Stimulated activated CD4-positive, alpha-beta T cell treated with anti-CD3 and anti-CD28 coated beads, Interleukin-12 subunit alpha, Interleukin-12 subunit beta, amount 100 ng/mL, for 4 hours (primary cell): ENCODE data around the gene ADA.
"Not testable (repeated sequence)": the region's sequence is repeated elsewhere in the genome, so short reads cannot be mapped to it uniquely, and the experiment has no call there.

ENCODE experiments used
- DNase-seq: peaks from one replicate; pipeline ENCODE4 v3.0.0-alpha.2; 2020

The ADA gene

DNA sequence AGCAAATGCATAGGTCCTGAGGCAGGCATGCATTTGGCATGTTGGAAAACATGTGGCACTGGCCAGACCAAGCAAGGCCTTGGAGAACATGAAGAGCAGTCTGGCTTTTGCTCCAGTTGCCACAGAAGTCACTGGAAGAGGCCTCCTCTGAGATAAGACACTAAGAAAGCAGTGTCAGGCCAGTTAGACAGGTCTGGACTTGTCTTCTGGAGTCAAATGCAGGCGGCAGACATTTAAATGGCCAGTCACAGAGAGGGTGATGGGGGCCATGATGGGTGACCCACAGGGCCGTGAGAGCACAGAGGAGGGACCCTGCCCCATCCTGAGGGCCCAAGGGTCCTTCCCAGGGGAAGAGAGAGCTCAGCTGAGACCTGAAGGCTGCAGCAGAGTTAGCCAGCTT is 26.7 kb upstream of the ADA start:
- DNase-seq: no peak

DNA sequence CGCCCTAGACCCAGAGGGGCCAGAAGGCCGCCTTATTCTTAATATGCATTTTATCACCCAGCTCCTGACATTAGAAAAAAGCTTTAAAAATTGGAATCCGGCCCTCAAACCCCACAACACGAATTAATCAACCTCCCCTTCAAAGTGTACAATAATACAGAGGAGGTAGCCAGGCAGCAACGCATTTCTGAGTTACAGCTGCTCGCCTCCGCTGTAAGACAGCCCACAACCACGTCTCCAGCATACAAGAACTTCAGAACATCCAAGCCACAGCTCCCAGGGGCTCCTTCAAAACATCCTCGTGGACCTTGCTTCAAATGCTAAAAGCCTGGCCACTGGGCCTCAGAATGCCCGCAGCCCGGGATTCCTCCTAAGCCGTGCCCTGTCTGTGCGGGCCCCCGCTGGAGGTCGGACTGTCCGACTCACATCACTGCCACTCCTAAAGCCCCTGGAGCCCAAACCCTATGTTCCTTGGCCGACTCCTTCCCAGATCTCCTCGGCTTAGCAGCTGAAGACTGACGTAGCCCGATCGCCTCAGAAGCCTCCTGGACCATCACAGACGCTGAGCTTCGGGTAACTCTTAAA is 20.9 kb upstream of the ADA start:
- DNase-seq: not testable (repeated sequence)

DNA sequence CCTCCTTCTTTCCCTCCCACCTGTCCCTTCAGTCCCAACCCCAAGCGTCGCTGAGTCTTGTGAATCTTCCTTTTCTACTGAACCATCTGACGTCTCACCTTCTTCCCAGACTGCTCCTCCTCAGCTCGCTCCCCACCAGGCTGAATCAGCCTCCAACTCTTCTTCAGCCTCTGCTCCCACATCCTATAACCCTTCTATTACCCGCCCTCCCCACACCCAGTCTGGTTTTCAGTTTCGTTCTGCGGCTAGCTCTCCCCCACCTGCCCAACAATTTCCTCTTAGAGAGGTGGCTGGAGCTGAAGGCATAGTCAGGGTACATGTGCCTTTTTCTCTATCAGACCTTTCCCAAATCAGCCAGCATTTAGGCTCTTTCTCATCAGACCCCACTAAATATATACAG is 20.0 kb upstream of the ADA start:
- DNase-seq: peak; percentile 48

DNA sequence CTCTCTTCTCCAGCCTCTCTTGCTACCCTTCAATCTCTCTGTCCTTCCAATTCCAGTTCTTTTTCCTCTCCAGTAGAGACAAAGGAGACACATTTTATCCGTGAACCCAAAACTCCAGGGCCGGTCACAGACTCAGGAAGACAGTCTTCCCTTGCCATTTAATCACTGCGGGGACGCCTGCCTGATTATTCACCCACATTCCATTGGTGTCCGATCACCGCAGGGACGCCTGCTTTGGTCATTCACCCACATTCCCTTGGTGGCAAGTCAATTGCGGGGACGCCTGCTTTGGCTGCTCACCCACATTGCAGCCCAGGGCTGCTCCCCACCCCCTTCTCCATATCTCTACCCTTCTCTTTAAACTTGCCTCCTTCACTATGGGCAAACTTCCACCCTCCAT is 19.4 kb upstream of the ADA start:
- not testable (repeated sequence) for DNase-seq

DNA sequence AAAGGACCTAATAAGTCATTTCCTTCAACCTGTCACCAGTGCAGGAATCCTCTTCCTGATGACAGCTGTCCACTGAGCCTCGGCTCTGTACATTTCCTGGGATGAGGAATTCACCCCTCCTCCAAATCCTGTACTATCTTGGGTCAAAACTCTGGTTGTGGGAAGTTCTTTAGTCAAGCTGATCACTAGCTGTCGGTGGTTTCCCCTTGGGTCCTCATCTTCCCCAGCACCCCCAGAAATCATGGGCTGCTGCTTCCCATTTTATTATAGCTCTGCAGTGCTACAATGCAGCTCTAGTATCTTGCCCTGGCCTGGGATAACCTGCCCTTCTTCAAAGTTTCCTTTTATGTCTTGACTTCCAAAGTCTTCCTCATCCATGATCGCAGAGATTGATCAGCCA is 14.6 kb upstream of the ADA start:
- no peak for DNase-seq

DNA sequence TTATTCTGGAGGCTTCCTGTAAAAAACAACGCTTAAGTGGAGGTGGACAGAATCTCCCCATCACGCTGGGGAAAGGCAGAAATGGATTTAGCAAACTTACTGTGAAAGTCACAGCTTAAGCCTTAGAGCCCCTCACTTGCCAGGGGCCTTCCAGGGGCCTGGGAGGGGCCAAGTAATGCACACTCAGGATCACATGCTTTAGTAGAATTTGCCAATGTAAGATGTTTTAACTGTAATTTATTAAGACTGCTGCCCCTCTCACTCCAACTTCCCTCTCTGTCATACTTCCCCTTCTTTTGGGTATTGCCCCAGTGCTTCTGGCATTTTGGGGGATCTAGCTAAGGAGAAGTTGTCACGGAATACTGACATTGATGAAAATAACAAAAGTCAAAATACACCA is 12.6 kb upstream of the ADA start:
- DNase-seq: no peak

DNA sequence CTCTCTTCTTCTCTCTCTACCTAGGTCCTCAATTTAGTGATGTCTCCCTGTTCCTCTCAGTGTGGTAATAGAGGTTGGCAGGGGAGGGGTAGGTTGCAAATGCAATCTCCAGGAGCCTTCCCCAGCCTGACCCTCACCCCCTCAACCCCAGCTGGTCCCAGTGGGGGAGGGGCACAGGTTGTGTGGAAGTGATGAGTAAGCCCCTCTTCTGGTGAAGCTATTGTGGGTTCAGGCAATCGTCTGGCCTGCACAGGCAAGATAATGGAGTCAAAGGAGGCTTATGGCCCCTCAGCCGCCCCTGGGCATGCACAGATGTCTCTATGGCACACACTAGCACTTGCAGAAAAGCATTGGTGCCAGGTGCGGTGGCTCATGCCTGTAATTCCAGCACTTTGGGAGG is 10.8 kb upstream of the ADA start:
- DNase-seq: no peak

DNA sequence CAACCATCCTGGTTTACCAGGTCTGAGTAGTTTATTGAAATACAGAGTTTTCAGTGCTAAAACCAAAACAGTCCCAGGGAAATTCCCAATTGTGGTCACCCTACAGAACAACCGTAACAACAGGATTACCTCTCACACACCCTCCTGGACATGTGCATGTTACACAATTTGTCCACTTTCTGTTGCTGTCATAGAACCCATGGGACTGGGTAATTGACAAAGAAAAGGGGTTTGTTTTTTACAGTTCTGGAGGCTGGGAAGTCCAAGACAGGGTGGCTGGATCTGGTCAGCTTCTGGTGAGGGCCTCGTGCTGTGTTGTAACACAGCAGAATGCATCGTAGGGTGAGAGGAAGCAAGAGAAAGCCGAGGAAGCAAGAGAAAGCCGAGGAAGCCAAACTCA is 9.1 kb upstream of the ADA start:
- no peak for DNase-seq

DNA sequence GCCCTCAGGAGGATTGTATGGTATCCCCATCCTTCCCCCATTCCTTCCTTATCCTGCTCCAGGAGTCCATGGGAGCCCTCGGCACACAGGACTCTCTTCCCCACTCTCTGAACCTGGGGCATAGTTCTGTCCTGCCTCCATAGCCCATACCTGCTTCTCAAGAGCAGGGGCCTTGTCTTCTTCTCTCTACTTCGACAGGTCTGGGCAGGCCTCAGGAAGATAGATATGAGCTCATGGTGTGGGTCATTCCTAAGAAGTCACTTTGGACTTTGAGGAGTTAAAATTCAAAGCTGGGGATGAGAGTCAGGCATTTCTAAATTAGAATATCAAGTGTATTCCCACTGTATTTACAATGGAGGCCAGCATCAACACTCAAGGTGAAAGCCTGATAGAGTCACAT is 8.4 kb upstream of the ADA start:
- DNase-seq: no peak

DNA sequence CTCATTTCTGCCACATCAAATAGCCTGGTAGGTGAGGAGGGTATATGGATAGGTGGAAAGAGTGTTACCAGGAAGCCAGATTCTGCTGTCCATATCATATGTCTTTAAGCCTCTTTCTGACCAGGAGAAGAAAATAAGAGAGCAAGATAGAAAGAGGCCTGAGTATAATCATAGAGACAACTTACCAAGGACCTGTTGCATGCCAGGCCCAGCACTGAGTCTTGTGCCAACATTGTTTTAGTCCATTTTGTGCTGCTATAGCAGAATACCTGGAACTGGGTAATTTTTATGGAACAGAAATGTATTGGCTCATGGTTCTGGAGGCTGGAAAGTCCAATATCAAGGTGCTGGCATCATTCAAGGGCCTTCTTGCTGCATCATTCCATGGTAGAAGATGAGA is 7.3 kb upstream of the ADA start:
- DNase-seq: no peak

DNA sequence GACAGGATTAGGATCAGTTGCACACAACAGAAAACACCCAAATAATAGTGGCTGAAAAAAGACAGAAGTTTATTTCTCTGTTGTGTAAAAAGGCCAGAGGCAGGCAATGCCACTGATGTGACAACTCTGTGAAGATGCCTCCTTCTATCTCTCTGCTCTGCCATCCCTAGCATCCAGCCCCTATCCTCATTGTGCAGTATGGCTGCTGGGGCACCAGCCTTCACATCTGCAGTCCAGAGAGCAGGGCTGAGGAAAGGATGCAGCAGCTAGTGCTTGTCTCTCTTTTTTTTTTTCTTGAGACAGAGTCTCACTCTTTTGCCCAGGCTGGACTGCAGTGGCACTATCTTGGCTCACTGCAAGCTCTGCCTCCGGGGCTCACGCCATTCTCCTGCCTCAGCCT is 6.4 kb upstream of the ADA start:
- DNase-seq: no peak

DNA sequence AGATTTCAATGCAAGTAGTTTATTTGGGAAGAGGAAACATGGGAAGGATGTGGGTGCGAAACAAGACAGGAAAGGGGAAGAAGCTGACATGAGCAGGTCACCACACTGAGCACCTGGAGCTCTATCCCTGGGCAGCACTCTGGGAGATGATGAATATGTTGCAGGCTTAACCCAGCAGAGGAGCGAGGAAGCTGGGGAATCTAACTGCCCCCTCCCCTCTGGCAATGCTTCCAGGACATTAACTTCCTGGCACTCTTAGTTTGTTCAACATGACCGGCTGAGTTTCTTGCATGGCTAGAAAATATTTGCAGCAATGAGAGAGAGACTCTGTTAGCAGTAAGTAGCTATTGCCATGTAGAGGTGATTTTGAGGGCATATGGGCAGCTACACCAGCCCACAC is 4.9 kb upstream of the ADA start:
- DNase-seq: no peak

DNA sequence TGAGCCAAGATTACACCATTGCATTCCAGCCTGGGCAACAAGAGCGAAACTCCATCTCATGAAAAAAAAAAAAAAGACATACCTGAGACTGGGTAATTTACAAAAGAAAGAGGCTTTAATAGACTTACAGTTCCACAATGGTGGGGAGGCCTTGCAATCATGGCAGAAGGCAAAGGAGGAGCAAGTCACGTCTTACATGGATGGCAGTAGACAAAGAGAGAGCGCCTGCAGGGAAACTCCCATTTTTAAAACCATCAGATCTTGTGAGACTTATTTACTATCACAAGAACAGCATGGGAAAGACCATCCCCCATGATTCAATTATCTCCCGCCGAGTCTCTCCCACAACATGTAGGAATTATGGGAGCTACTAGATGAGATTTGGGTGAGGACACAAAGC is 2.7 kb upstream of the ADA start:
- not testable (repeated sequence) for DNase-seq

DNA sequence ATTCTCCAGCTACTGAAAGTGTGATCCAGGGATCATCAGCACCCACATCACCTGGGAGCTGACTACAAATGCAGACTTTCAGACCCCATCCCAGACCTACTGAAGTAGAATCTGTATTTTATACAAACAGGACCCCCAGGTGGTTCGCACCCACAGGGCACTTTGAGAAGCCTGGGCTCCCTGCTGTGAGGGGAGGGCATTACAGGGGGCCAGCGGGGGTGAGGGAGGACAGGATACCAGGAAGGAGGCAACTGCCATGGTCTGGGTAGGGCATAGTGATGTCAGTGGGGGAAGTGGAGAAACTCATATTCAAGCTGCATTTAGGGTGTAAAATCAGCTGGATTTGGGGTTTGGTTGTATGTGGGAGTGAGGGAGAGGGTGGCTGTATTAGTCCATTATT is 2.0 kb upstream of the ADA start:
- DNase-seq: no peak

DNA sequence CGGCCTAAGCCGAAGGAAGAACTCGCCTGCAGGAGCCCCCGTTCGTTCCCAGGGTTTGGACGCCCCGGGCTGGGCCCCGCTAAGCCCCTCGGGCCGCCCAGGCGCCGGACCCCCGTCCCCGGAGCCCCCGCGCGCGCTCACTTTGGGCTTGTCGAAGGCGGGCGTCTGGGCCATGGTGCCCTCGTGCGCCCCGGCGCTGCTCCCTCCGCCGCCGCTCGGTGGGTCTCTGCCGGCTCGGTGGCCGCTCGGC is 140 bp downstream of the ADA start:
- DNase-seq: no peak

DNA sequence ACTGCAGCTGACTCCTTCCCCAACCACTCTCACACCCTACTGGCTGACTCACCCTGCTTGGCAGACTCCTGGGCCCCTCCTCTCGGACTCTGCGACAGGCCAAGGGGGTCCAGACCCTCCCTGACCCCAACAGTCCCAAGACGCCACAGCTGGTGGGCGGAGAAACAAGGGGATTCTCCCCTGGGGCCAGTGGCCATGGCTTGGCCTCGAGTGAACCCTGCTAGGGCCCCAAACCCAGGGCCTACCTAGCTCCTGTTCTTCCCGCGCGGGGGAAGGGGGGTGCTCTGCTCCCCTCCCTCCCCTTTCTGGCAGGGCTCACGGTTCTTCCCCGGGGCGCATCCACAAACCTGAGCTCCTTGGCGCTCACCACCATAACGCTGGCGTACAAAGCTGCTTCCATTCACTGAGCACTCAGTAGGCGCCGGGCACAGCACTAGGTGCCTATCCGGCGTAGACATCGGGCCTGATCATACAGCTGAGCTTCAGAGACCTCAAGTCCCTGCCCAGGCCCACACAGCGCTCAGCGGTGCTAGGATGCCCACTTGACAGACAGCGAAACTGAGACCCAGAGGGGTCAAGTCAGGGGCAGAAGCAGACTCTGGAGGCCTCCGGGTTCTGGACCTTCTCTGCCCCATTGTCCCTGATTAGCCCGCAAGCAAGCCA is 597 bp downstream of the ADA start:
- peak; percentile 34 for DNase-seq

DNA sequence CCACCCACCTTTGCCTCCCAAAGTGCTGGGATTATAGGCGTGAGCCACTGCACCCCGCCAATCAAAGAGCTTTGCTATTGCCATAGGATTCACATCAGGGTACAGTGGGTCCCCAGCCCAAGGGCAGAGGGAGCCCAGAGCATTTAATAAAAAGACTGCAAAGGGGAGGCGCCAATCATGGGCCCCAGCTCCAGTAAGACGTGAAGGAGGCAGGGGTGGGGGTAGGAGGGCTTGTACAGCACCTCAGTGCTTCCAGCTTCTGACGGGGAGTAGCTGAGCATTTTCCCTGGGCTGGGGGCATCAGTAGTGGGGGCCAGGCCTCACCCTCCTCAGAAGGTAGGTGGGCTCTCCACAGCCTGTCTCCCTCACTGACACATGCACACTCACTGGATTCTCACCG is 1.5 kb downstream of the ADA start:
- DNase-seq: no peak

DNA sequence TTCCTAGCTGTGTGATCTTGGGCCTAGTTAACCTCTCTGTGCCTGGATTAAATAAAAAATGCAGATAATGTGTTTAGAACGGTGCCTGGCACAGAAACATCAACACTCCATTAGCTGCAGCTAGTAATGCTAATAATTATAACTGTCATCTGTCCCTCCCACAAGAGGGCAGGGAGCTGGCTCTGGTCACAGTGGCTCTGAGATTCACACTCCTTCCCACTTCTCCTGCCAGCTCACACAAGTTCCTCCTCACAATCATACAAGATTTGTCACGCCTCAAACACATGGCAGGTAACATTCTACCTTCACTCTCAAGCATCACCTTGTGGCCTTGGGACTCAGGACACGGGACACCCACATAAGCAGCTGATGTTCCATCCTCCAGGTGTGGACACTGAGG is 2.4 kb downstream of the ADA start:
- DNase-seq: no peak

DNA sequence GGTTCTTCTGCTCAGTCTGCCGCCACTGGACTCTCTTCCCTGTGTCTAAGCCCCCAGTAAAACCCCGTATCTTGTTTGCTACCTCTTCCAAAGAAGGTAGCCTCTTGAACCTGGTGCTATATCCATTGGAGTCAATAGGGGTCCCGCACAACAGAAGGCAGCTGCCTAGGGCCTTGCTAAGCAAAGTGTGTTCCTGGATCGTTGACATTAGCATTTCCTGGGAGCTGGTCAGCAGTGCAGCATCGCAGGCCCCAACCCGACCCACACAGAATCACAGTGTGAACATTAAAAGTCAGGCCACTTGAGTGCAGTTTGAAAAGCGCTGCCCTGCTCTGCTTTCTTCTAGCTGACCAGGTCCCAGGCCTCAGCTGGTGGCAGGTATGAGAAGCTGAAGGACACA is 2.9 kb downstream of the ADA start:
- DNase-seq: no peak

DNA sequence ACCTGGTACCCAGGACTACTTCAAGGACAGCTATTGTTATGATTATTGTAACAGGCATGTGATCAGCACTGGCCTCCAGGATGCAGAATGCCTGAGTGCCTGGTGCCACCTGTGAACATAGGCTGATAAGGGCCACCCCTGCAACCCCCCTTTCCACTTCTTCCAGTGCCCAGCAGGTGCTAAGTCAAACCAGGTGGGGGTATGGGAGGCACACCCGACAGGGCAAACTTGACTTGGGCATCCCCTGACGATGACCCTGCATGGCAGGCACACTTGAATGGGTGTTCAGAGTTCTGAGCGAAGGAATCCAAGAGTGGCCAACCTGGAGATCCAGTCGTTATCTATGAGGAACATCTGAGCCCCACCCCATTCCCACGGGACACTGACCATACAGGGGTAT is 3.4 kb downstream of the ADA start:
- no peak for DNase-seq

DNA sequence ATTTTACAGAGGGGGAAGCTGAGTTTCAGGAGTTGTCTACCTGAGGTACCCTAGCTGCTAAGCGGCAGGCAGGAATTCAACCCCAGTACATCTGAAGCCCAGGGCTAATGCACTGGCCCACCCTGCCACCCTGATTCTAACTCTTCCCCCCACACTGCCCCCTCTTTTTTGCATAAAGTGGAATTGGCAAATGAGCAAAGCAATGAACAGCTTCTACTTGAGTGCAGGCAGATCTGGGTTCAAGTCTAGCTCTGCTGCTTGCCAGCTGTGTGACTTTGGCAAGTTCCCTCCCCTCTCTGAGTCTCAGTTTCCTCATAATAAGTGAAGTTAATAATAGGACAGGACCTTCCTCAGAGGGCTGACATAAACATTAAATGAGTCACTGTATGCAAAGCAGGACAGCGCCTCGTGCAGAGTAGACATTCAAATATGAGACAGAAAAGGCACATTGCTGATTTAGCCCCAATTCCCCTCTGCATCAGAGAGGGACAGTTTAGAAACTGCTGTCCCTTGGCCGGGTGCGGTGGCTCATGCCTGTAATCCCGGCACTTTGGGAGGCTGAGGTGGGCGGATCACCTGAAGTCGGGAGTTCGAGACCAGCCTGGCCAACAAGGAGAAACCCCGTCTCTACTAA is 4.7 kb downstream of the ADA start:
- DNase-seq: no peak

DNA sequence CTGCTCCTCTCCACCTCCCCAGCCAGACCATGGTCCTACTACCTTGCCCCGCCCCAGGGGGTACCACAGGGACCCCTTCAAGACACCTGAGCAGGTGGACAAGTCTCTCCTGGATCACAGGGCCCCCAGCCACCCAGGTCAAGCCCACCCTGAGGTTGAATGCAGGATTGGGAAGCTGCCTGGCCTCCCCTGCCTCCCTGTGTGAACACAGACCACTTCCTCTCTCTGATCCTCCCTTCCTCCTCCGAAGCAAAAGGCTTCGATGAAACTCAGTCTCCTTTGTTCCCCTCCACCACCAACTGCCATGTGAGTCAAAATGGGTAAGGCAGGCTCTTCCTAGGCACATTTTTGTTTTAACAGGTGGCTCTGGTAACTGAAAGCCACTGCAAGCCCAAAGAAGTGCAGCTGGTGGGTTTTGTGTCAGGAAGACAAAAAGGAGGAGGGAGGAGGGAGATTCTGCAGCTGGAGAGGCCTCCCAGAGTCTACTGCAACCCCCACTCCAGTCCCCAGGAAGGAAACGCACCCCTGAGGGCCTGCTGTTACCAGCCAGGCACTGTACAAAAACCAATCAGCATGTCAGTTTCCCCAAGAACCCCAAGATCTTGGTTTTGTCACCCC is 5.4 kb downstream of the ADA start:
- no peak for DNase-seq

DNA sequence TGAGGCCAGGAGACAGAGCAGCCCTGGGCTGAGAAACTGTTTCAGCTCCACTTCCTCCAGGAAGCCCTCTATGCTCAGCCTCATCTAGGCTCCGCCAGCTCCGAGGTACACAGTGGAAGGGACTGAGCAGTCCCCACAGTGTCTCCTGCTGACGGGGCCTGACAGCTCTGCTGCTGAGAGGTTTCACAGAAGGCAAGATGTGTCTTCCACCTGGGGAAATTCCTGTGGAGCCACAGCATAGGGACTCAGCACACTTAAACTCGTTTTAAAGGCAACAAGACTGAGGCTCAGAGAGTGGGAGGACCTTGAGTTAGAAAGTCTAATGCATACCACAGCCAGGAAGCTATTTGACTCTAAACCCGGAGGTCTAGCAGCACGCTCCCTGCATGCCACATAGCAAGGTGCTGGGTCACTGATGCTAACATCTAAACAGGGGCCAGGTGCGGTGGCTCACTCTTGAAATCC is 6.8 kb downstream of the ADA start:
- DNase-seq: no peak

DNA sequence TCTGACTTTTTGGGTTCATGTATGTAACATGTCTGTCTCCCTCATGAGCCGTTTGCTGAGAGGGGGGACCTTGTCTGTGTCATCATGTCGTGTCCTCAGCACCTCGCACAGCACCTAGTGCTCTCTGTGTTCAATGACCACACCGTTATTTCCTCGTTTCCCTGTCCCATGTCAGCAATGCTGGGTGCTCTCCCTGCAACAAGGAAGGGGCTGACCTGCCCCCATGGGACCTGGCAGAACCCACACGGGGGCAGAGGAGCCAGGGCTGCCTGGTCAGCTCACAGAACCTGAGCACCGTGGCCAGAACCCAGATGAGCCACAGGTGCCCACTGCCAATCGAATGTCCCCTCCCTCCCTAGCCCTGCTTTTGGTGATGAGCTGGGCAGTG is 7.3 kb downstream of the ADA start:
- no peak for DNase-seq
